ENCODE measurements around the gene PSMB10.

Gene PSMB10

DNA sequence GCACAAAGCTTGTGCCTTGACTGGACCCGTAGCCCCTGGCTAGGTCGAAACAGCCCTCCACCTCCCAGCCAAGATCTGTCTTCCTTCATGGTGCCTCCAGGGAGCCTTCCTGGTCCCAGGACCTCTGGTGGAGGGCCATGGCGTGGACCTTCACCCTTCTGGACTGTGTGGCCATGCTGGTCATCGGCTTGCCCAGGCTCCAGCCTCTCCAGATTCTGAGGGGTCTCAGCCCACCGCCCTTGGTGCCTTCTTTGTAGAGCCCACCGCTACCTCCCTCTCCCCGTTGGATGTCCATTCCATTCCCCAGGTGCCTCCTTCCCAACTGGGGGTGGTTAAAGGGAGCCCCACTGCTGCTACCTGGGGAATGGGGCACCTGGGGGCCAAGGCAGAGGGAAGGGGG, 8.5 kb downstream of the PSMB10 start:
- Histone ChIP-seq H3K9ac (ENCODE audit: low read length) (no peak overlapping the region), H3K27ac (ENCODE audit: low read length) (no peak overlapping the region), H3K27me3 (ENCODE audit: low read depth, low read length) (no peaks in the 10 kb centered on the region), H3K36me3 (replicated peaks; ENCODE audit: low read depth, low read length) (peaks cover 14% of the 10 kb centered on the region), H3K4me1 (ENCODE audit: low read length) (peaks cover 19% of the 10 kb centered on the region), H3K4me2 (ENCODE audit: low read length) (no peak overlapping the region), H3K4me3 (ENCODE audit: low read length) (no peak overlapping the region), H3K9me3 (ENCODE audit: insufficient read depth, low read length) (no peaks in the 10 kb centered on the region), H2AFZ (ENCODE audit: low read depth, low read length) (no peak overlapping the region), H3K79me2 (ENCODE audit: low read length) (no peaks in the 10 kb centered on the region), H4K20me1 (ENCODE audit: insufficient read depth, low read length) (peaks cover 9% of the 10 kb centered on the region; the same call in 1 of the 2 replicates)
- no peak for TF ChIP-seq EZH2phosphoT487 (IDR thresholded peaks at IDR 0.05; ENCODE audit: low read depth)
- TF ChIP-seq, protein P1, sequence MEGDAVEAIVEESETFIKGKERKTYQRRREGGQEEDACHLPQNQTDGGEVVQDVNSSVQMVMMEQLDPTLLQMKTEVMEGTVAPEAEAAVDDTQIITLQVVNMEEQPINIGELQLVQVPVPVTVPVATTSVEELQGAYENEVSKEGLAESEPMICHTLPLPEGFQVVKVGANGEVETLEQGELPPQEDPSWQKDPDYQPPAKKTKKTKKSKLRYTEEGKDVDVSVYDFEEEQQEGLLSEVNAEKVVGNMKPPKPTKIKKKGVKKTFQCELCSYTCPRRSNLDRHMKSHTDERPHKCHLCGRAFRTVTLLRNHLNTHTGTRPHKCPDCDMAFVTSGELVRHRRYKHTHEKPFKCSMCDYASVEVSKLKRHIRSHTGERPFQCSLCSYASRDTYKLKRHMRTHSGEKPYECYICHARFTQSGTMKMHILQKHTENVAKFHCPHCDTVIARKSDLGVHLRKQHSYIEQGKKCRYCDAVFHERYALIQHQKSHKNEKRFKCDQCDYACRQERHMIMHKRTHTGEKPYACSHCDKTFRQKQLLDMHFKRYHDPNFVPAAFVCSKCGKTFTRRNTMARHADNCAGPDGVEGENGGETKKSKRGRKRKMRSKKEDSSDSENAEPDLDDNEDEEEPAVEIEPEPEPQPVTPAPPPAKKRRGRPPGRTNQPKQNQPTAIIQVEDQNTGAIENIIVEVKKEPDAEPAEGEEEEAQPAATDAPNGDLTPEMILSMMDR (IDR thresholded peaks at IDR 0.05; ENCODE audit: low read depth, low read length) = no peak

- TF ChIP-seq, protein P1 (IDR thresholded peaks at IDR 0.05; ENCODE audit: low read depth, low read length) = no peak
- TF ChIP-seq EZH2phosphoT487 (IDR thresholded peaks at IDR 0.05; ENCODE audit: low read depth) = no peak
- peaks cover 11% of the 10 kb centered on the region for H3K36me3 ChIP-seq (replicated peaks; ENCODE audit: low read depth, low read length)
Observed at GRCh38 chr16:67927131-67927941, 9.3 kb downstream of the PSMB10 start.

GRCh38 chr16:67926181-67926750, 10.4 kb downstream of the PSMB10 start:
- Histone ChIP-seq H3K27ac (ENCODE audit: low read length) (no peak overlapping the region), H3K27me3 (ENCODE audit: low read depth, low read length) (no peaks in the 10 kb centered on the region), H3K79me2 (ENCODE audit: low read length) (no peaks in the 10 kb centered on the region), H2AFZ (ENCODE audit: low read depth, low read length) (no peak overlapping the region), H3K9ac (ENCODE audit: low read length) (no peak overlapping the region), H3K36me3 (replicated peaks; ENCODE audit: low read depth, low read length) (peaks cover 5% of the 10 kb centered on the region), H3K4me1 (ENCODE audit: low read length) (peaks cover 19% of the 10 kb centered on the region), H3K4me3 (ENCODE audit: low read length) (no peak overlapping the region), H3K4me2 (ENCODE audit: low read length) (no peak overlapping the region), H3K9me3 (ENCODE audit: insufficient read depth, low read length) (no peaks in the 10 kb centered on the region), H4K20me1 (ENCODE audit: insufficient read depth, low read length) (peaks cover 9% of the 10 kb centered on the region; the same call in 1 of the 2 replicates)
- TF ChIP-seq, protein P1 (IDR thresholded peaks at IDR 0.05; ENCODE audit: low read depth, low read length) = no peak
- no peak for TF ChIP-seq EZH2phosphoT487 (IDR thresholded peaks at IDR 0.05; ENCODE audit: low read depth)

More at GRCh38 chr16:67927131-67927941, 9.3 kb downstream of the PSMB10 start:
- Histone ChIP-seq H3K9ac (ENCODE audit: low read length) (no peak overlapping the region), H2AFZ (ENCODE audit: low read depth, low read length) (no peak overlapping the region), H3K4me3 (ENCODE audit: low read length) (no peak overlapping the region), H3K4me2 (ENCODE audit: low read length) (no peak overlapping the region), H4K20me1 (ENCODE audit: insufficient read depth, low read length) (peaks cover 9% of the 10 kb centered on the region; the same call in 1 of the 2 replicates), H3K79me2 (ENCODE audit: low read length) (no peaks in the 10 kb centered on the region), H3K27me3 (ENCODE audit: low read depth, low read length) (no peaks in the 10 kb centered on the region), H3K27ac (ENCODE audit: low read length) (no peak overlapping the region), H3K4me1 (ENCODE audit: low read length) (peaks cover 19% of the 10 kb centered on the region), H3K9me3 (ENCODE audit: insufficient read depth, low read length) (no peaks in the 10 kb centered on the region)

DNA sequence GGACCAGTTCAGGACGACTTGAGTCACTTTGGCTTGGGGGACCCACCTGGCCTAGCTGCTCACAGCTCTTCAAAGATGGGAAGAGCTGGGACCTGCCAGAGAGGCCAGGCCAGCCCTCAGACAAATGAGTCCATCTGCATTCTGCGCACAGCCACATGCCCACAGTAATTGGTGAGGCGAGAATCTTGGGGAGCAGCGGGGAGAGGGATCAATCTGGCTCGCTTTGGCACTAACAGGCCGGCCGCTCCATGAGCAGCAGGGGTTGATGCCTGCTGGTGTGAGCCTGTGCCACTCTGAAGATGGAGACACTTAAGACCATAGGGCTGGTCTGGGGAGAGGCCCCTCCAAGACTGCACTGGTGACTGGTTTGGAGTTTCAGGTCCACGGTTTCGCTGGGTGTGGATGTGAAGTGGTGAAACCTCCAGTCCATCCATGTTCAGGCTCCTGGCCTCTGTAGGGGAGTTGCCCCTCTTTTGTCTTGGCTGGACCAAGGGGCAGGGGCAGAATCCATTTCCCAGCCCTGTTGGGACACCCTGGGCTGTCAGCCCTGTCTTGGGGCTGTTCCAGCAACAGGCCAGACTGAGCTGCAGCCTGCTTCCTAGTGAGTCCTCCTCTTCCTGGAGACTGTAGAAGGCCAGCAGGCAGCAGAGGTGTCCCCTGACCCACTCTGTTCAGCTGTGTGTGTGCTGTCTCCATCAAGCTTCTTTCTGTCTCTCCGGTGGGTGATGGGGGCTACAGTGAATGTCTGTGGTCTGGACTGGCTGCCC, 12.3 kb downstream of the PSMB10 start:
- peaks cover 9% of the 10 kb centered on the region for H4K20me1 ChIP-seq (ENCODE audit: insufficient read depth, low read length)
- H3K4me1 ChIP-seq (ENCODE audit: low read length) = peaks cover 8% of the 10 kb centered on the region
- H3K9ac ChIP-seq (ENCODE audit: low read length) = no peak overlapping the region
- H3K27me3 ChIP-seq (ENCODE audit: low read depth, low read length) = no peaks in the 10 kb centered on the region
- no peak for TF ChIP-seq EZH2phosphoT487 (IDR thresholded peaks at IDR 0.05; ENCODE audit: low read depth)
- TF ChIP-seq, protein P1 (IDR thresholded peaks at IDR 0.05; ENCODE audit: low read depth, low read length) = no peak
- H3K9me3 ChIP-seq (ENCODE audit: insufficient read depth, low read length) = no peaks in the 10 kb centered on the region
- H3K4me2 ChIP-seq (ENCODE audit: low read length) = no peak overlapping the region
- no peaks in the 10 kb centered on the region for H3K79me2 ChIP-seq (ENCODE audit: low read length)
- H3K36me3 ChIP-seq (replicated peaks; ENCODE audit: low read depth, low read length) = no peaks in the 10 kb centered on the region
- no peak overlapping the region for H3K4me3 ChIP-seq (ENCODE audit: low read length)
- no peak overlapping the region for H3K27ac ChIP-seq (ENCODE audit: low read length)
- no peak overlapping the region for H2AFZ ChIP-seq (ENCODE audit: low read depth, low read length)
